Activated CD4-positive, alpha-beta memory T cell treated with anti-CD3 and anti-CD28 coated beads for 36 hours (primary cell): ENCODE data around the gene CBLC. TPM values are rescaled to one million over a fixed set of nuclear protein-coding genes. Genes with fewer than 3 reads are reported as not detected.

Experiments used
- CTCF ChIA-PET: fragments of 350-600 bp; sonication (Branson Sonifier 250); formaldehyde crosslinking; loops from one replicate; lab custom pipeline; 2021; ENCODE audit warnings: antibody characterized with exemption, inconsistent platforms; lab: Charles Lee
- POLR2A ChIA-PET: fragments of 350-600 bp; sonication (Branson Sonifier 250); formaldehyde crosslinking; loops from one replicate; lab custom pipeline; 2021; ENCODE audit warnings: antibody characterized with exemption; lab: Charles Lee
- DNase-seq: peaks from one replicate; pipeline ENCODE4 v3.0.0-alpha.2; 2020
- H3K27ac Mint-ChIP-seq: one replicate; pipeline ENCODE4 v1.8.0; 2021; ENCODE audit warnings: mixed read lengths
- H3K27me3 Mint-ChIP-seq: one replicate; pipeline ENCODE4 v1.8.0; 2021; ENCODE audit warnings: mixed read lengths
- H3K36me3 Mint-ChIP-seq: one replicate; pipeline ENCODE4 v1.8.0; 2021; ENCODE audit warnings: mixed read lengths
- H3K4me1 Mint-ChIP-seq: one replicate; pipeline ENCODE4 v1.8.0; 2021; ENCODE audit warnings: low read depth, mixed read lengths
- H3K4me3 Mint-ChIP-seq: one replicate; pipeline ENCODE4 v1.8.0; 2021; ENCODE audit warnings: mild to moderate bottlenecking, mixed read lengths
- H3K9me3 Mint-ChIP-seq: one replicate; pipeline ENCODE4 v1.8.0; 2021; ENCODE audit warnings: mixed read lengths
- intact Hi-C: fragments of 100-400 bp; cut with micrococcal nuclease; formaldehyde crosslinking; loops from one replicate; pipeline ENCODE4 v1.15.1; 2023
- total RNA-seq, 2 experiments: library from RNA; stranded (reverse); gene quantifications; one replicate each; pipeline ENCODE4 v1.2.3, GENCODE V29; 2021

Gene CBLC
- total RNA-seq, 2 experiments from 2014 or later = not detected

GRCh38 chr19:44803442-44804428 is 26.0 kb downstream of the CBLC start:
- Mint-ChIP-seq H3K36me3 (no peaks in the 10 kb centered on the region), H3K4me3 (no peak overlapping the region), H3K27me3 (peaks cover 6% of the 10 kb centered on the region), H3K27ac (no peak overlapping the region), H3K4me1 (no peaks in the 10 kb centered on the region), H3K9me3 (peaks cover 4% of the 10 kb centered on the region)
- ChIA-PET CTCF (interaction anchor here (0.6 to 2.8 kb wide), 5 partner anchors 19 to 1082 kb away, joined by 4 to 10 read pairs (median 4); partner anchors contain the start of gene NECTIN2), POLR2A (no interaction called here)
- intact Hi-C loops = no loop called here
- DNase-seq = no peak

GRCh38 chr19:44806291-44806690 is 28.6 kb downstream of the CBLC start:
- peaks cover 15% of the 10 kb centered on the region for H3K27me3 Mint-ChIP-seq
- H3K36me3 Mint-ChIP-seq = no peaks in the 10 kb centered on the region
- ChIA-PET CTCF (interaction anchor here (1.0 to 2.8 kb wide), 3 partner anchors 22 to 82 kb away, joined by 4 to 10 read pairs (median 8); no protein-coding TSS in a partner anchor), POLR2A (no interaction called here)
- intact Hi-C loops = no loop called here
- peaks cover 3% of the 10 kb centered on the region for H3K4me1 Mint-ChIP-seq
- H3K9me3 Mint-ChIP-seq = peaks cover 4% of the 10 kb centered on the region
- H3K4me3 Mint-ChIP-seq = no peak overlapping the region
- H3K27ac Mint-ChIP-seq = no peak overlapping the region
- no peak for DNase-seq

- Mint-ChIP-seq H3K4me1 (peaks cover 3% of the 10 kb centered on the region), H3K9me3 (peaks cover 4% of the 10 kb centered on the region), H3K27ac (no peak overlapping the region), H3K36me3 (no peaks in the 10 kb centered on the region), H3K27me3 (peaks cover 17% of the 10 kb centered on the region), H3K4me3 (no peak overlapping the region)
- ChIA-PET POLR2A (no interaction called here), CTCF (interaction anchor here (1.2 to 1.5 kb wide), 4 partner anchors 23 to 83 kb away, joined by 3 to 8 read pairs (median 4); no protein-coding TSS in a partner anchor)
- intact Hi-C loops = no loop called here
- no peak for DNase-seq
Observed at GRCh38 chr19:44807162-44807561, 29.5 kb downstream of the CBLC start.

DNA sequence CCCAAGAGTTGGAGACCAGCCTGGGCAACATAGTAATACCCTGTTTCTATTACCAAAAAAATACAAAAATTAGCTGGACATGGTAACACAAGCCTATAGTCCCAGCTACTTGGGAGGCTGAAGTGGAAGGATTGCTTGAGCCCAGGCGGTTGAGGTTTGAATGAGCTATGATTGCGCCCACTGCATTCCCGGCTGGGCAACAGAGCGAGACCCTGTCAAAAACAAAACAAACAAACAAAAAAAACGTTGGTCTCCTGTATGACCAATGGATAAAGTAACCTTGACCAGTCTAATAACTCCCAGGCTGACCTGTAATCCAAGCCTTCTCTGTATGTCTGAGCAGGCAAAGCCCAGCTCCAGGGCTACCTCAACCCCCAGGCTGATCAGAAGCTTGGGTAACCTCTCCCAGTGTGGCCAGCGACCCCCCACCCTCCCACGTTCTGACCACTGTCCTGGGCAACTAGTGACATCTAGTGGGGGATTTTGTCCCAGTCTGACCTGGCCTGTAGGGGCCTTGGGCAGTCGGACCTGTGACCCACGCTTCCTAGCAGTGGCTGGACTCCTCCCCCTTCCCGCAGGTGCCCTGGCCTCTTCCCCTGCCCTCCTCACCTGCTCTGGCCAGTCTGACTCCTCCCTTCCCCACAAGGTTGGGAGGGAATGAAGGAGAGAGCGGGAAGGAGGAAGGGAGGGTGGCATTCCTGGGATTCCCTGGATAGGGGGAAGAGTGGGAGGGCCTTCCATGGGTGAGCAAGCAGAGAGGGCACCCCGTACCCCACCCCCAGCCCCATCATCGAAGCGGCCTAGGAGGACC is 30.2 kb downstream of the CBLC start:
- Mint-ChIP-seq H3K36me3 (no peaks in the 10 kb centered on the region), H3K9me3 (peaks cover 4% of the 10 kb centered on the region), H3K4me1 (peaks cover 3% of the 10 kb centered on the region), H3K27me3 (peaks cover 17% of the 10 kb centered on the region), H3K27ac (no peak overlapping the region), H3K4me3 (no peak overlapping the region)
- ChIA-PET POLR2A (no interaction called here), CTCF (interaction anchor here (1.2 to 1.5 kb wide), 5 partner anchors 24 to 84 kb away, joined by 3 to 8 read pairs (median 4); no protein-coding TSS in a partner anchor)
- DNase-seq = no peak
- intact Hi-C loops = no loop called here

- ChIA-PET CTCF (interaction anchor here (1.0 to 1.5 kb wide), 4 partner anchors 24 to 85 kb away, joined by 3 to 4 read pairs (median 3); no protein-coding TSS in a partner anchor), POLR2A (no interaction called here)
- intact Hi-C loops = no loop called here
- Mint-ChIP-seq H3K27me3 (peaks cover 17% of the 10 kb centered on the region), H3K36me3 (no peaks in the 10 kb centered on the region), H3K27ac (no peak within 1 kb of the TSS), H3K4me1 (peaks cover 3% of the 10 kb centered on the region), H3K9me3 (peaks cover 4% of the 10 kb centered on the region), H3K4me3 (no peak within 1 kb of the TSS)
- DNase-seq = no peak
Observed at GRCh38 chr19:44808463-44809371, 31.0 kb downstream of the CBLC start, which contains the start of gene BCAM. Gene BCAM, plus strand, starts transcription at chr19:44809103. Its CDS starts 22 bp downstream, at chr19:44809125.

GRCh38 chr19:44809577-44810233 is 32.0 kb downstream of the CBLC start:
- Mint-ChIP-seq H3K4me3 (no peak overlapping the region), H3K36me3 (no peaks in the 10 kb centered on the region), H3K27me3 (peaks cover 17% of the 10 kb centered on the region), H3K27ac (no peak overlapping the region), H3K4me1 (peaks cover 3% of the 10 kb centered on the region), H3K9me3 (no peaks in the 10 kb centered on the region)
- no peak for DNase-seq
- ChIA-PET POLR2A (no interaction called here), CTCF (interaction anchor here (1.0 to 1.2 kb wide), 2 partner anchors 25 to 86 kb away, joined by 3 read pairs; no protein-coding TSS in a partner anchor)
- intact Hi-C loops = no loop called here

GRCh38 chr19:44810234-44811121 is 32.8 kb downstream of the CBLC start:
- H3K9me3 Mint-ChIP-seq = no peaks in the 10 kb centered on the region
- H3K36me3 Mint-ChIP-seq = no peaks in the 10 kb centered on the region
- H3K27ac Mint-ChIP-seq = no peak overlapping the region
- intact Hi-C loops = no loop called here
- H3K4me1 Mint-ChIP-seq = peaks cover 3% of the 10 kb centered on the region
- peaks cover 17% of the 10 kb centered on the region for H3K27me3 Mint-ChIP-seq
- ChIA-PET POLR2A (no interaction called here), CTCF (no interaction called here)
- no peak overlapping the region for H3K4me3 Mint-ChIP-seq
- DNase-seq = no peak

DNA sequence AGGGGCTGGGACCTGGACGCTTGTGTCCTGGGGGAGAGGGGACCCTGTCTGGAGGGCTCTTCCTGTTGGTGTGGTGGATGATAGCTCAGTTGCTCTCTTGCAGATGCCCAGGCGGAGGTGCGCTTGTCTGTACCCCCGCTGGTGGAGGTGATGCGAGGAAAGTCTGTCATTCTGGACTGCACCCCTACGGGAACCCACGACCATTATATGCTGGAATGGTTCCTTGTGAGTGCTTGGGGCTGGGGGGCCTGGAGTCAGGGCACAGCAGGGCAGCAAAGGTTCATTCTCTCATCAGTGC is 33.4 kb downstream of the CBLC start:
- H3K4me1 Mint-ChIP-seq = peaks cover 3% of the 10 kb centered on the region
- H3K9me3 Mint-ChIP-seq = no peaks in the 10 kb centered on the region
- H3K27me3 Mint-ChIP-seq = peaks cover 17% of the 10 kb centered on the region
- intact Hi-C loops = no loop called here
- DNase-seq = no peak
- ChIA-PET POLR2A (no interaction called here), CTCF (no interaction called here)
- H3K27ac Mint-ChIP-seq = no peak overlapping the region
- no peak overlapping the region for H3K4me3 Mint-ChIP-seq
- H3K36me3 Mint-ChIP-seq = no peaks in the 10 kb centered on the region

- no peaks in the 10 kb centered on the region for H3K36me3 Mint-ChIP-seq
- H3K27ac Mint-ChIP-seq = no peak overlapping the region
Observed at GRCh38 chr19:44812142-44812718, 34.5 kb downstream of the CBLC start.

More at GRCh38 chr19:44812142-44812718, 34.5 kb downstream of the CBLC start:
- peaks cover 17% of the 10 kb centered on the region for H3K27me3 Mint-ChIP-seq
- no peak for DNase-seq
- intact Hi-C loops = no loop called here
- H3K4me3 Mint-ChIP-seq = no peak overlapping the region
- POLR2A ChIA-PET = no interaction called here
- no peaks in the 10 kb centered on the region for H3K9me3 Mint-ChIP-seq
- CTCF ChIA-PET = no interaction called here
- peaks cover 3% of the 10 kb centered on the region for H3K4me1 Mint-ChIP-seq
